GM19395 (cell line): ENCODE data around the gene VPS29.
"Not testable (repeated sequence)": the region's sequence is repeated elsewhere in the genome, so short reads cannot be mapped to it uniquely, and the experiment has no call there.

Source experiments
- ATAC-seq: cut with Tn5 transposase; IDR thresholded peaks from one replicate; pipeline ENCODE4 v1.9.1; 2021; ENCODE audit warnings: mild to moderate bottlenecking, moderate library complexity; ENCODE audit not compliant: unreplicated experiment

VPS29 gene

GRCh38 chr12:110501752-110502738, at the start of gene VPS29, which contains the start of gene RAD9B:
TSS of gene VPS29 (minus strand) at chr12:110502111. CDS start at chr12:110502051, 60 bp downstream.
TSS of gene RAD9B (plus strand) at chr12:110502331. CDS start at chr12:110502338, 7 bp downstream.
- peak; percentile 94 for ATAC-seq

GRCh38 chr12:110550981-110551380, 49.1 kb upstream of the VPS29 start:
- no peak for ATAC-seq

- no peak for ATAC-seq
Observed at GRCh38 chr12:110549716-110550115, 47.8 kb upstream of the VPS29 start.

- no peak for ATAC-seq
Observed at GRCh38 chr12:110548678-110549077, 46.8 kb upstream of the VPS29 start.

GRCh38 chr12:110547090-110547489, 45.2 kb upstream of the VPS29 start:
- no peak for ATAC-seq

GRCh38 chr12:110546339-110546738, 44.4 kb upstream of the VPS29 start:
- ATAC-seq, result no peak

- no peak for ATAC-seq
Observed at GRCh38 chr12:110545812-110546211, 43.9 kb upstream of the VPS29 start.

GRCh38 chr12:110545259-110545658, 43.3 kb upstream of the VPS29 start:
- not testable (repeated sequence) for ATAC-seq

GRCh38 chr12:110543965-110544364, 42.1 kb upstream of the VPS29 start:
- ATAC-seq, result no peak

- ATAC-seq, result no peak
Observed at GRCh38 chr12:110543252-110543959, 41.5 kb upstream of the VPS29 start.

GRCh38 chr12:110540048-110540447, 38.1 kb upstream of the VPS29 start:
- ATAC-seq, result no peak

GRCh38 chr12:110538869-110539622, 37.1 kb upstream of the VPS29 start:
- ATAC-seq, result no peak

GRCh38 chr12:110537605-110538409, 35.9 kb upstream of the VPS29 start:
- no peak for ATAC-seq

- ATAC-seq, result no peak
Observed at GRCh38 chr12:110536834-110537604, 35.1 kb upstream of the VPS29 start.

GRCh38 chr12:110534811-110535210, 32.9 kb upstream of the VPS29 start:
- no peak for ATAC-seq

- ATAC-seq, result no peak
Observed at GRCh38 chr12:110533607-110534006, 31.7 kb upstream of the VPS29 start.

GRCh38 chr12:110532644-110533043, 30.7 kb upstream of the VPS29 start:
- ATAC-seq, result no peak

GRCh38 chr12:110531741-110532333, 29.9 kb upstream of the VPS29 start:
- ATAC-seq, result peak; percentile 90

GRCh38 chr12:110530511-110530910, 28.6 kb upstream of the VPS29 start:
- no peak for ATAC-seq
